ENCODE results near the gene RNF145. TPM values are rescaled to one million over a fixed set of nuclear protein-coding genes. Genes with fewer than 3 reads are reported as not detected.
A peak's percentile ranks its signal among the peaks of the same experiment; 100 is the strongest.
"Not testable (repeated sequence)": the region's sequence is repeated elsewhere in the genome, so short reads cannot be mapped to it uniquely, and the experiment has no call there.

Gene RNF145
- total RNA-seq, 1 experiment from 2014 or later, result 13.7 TPM

DNA sequence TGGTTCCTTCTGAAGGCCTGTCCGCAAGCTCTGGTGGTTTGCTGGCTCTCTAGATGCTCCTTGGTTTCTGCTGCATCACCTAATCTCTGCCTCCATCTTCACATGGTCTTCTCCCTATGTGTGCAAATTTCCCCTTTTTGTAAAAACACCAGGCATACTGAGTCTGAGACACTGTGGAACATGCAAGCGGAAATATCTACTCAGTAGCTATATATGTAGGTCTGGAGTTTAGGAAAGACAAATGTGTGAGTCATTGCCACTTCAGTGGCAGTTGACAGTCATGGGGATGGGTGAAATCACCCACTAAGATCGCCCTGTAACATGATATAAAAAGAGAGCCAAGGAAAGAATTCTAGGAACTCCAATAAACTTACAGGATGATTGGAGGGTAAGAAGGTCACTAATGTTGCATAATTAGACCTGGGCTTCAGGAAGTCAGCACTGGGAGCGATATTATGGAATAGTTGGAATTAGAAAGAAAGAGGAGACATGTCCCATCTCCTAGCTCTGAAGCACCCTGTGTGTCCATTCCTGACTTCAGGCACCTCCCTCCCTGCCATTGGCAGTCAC is 31.0 kb upstream of the RNF145 start:
- no peaks in the 10 kb centered on the region for H3K79me2 ChIP-seq (ENCODE audit: low read length)
- ChIA-PET POLR2A (ENCODE audit: unreplicated experiment) (interaction anchor here (0.7 kb wide), 1 partner anchor 22 kb away, joined by 4 read pairs; no protein-coding TSS in a partner anchor), CTCF (no interaction called here)
- BruUV-seq (replicated peaks), result no TSS peak
- no peaks in the 10 kb centered on the region for H3K9me2 ChIP-seq (replicated peaks; ENCODE audit: low read length)
- no peaks in the 10 kb centered on the region for H3F3A ChIP-seq (ENCODE audit: low read length, unreplicated experiment)
- TF ChIP-seq EZH2phosphoT487 (IDR thresholded peaks at IDR 0.05; ENCODE audit: borderline replicate concordance, low read length), result no peak
- TF ChIP-seq, protein P1, sequence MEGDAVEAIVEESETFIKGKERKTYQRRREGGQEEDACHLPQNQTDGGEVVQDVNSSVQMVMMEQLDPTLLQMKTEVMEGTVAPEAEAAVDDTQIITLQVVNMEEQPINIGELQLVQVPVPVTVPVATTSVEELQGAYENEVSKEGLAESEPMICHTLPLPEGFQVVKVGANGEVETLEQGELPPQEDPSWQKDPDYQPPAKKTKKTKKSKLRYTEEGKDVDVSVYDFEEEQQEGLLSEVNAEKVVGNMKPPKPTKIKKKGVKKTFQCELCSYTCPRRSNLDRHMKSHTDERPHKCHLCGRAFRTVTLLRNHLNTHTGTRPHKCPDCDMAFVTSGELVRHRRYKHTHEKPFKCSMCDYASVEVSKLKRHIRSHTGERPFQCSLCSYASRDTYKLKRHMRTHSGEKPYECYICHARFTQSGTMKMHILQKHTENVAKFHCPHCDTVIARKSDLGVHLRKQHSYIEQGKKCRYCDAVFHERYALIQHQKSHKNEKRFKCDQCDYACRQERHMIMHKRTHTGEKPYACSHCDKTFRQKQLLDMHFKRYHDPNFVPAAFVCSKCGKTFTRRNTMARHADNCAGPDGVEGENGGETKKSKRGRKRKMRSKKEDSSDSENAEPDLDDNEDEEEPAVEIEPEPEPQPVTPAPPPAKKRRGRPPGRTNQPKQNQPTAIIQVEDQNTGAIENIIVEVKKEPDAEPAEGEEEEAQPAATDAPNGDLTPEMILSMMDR (conservative IDR thresholded peaks at IDR 0.05; ENCODE audit: low read depth, low read length), result no peak
- no peaks in the 10 kb centered on the region for H3K36me3 ChIP-seq (ENCODE audit: low read depth, low read length)
- H2AFZ ChIP-seq (ENCODE audit: low read length), result no peak overlapping the region
- intact Hi-C loops (cut with micrococcal nuclease), result loop anchor here (1.0 kb wide), 1 partner anchor 31 kb away; the partner anchor contains the start of gene RNF145
- no peaks in the 10 kb centered on the region for H4K20me1 ChIP-seq (ENCODE audit: low read length)
- ATAC-seq (peak; percentile 99), DNase-seq (peak; percentile 85)
- H3K4me1 ChIP-seq (ENCODE audit: insufficient read depth, low read length), result peaks cover 17% of the 10 kb centered on the region
- H3K9ac ChIP-seq (ENCODE audit: low read length), result no peak overlapping the region
- H3K9me3 ChIP-seq (ENCODE audit: low read length), result no peaks in the 10 kb centered on the region
- no peaks in the 10 kb centered on the region for H3K27me3 ChIP-seq (ENCODE audit: low read length)
- peak overlapping the region; percentile 60 for H3K4me2 ChIP-seq (ENCODE audit: low read length)
- H3K27ac ChIP-seq (ENCODE audit: low read length), result peak overlapping the region; percentile 42
- 0 out of 2 replicates have a peak overlapping the region, but pooled peaks have one; percentile 17 for H3K4me3 ChIP-seq (ENCODE audit: low read length)

DNA sequence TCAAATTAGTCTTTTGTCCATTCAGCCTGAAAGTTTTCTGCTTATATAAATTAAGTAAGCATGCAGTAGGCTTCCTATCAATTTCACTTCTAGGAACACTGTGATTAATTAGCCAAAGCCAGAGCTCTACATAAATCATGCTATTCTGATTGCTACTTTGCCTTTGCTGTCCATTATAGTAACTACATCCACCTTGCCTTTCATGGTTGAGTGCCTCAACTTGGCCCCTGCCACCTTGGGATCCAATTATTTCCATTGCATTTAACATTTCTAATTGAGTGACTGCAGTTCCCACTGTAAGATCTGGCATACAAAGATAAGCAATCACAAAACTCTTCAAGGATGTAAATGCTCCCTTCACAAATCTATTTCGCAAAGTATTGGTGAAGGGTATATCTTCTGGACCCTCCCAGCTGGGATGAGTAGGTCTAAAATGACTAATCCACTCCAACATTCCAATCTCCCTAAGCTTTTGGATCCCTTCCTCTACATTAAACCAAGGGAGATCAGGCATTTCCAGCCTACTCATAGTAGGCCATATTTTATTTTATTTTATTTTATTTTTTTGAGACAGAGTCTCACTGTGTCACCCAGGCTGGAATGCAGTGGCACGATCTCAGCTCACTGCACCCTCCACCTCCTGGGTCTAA is 26.6 kb upstream of the RNF145 start:
- CTCF ChIA-PET; H3K36me3 ChIP-seq (ENCODE audit: low read depth, low read length); H3K27me3 ChIP-seq (ENCODE audit: low read length); H3K9me3 ChIP-seq (ENCODE audit: low read length); POLR2A ChIA-PET (ENCODE audit: unreplicated experiment); DNase-seq; ATAC-seq; H3K4me3 ChIP-seq (ENCODE audit: low read length); H2AFZ ChIP-seq (ENCODE audit: low read length); H3K27ac ChIP-seq (ENCODE audit: low read length); H3K79me2 ChIP-seq (ENCODE audit: low read length); BruUV-seq (replicated peaks); H3F3A ChIP-seq (ENCODE audit: low read length, unreplicated experiment); H3K9me2 ChIP-seq (replicated peaks; ENCODE audit: low read length); H3K9ac ChIP-seq (ENCODE audit: low read length); H4K20me1 ChIP-seq (ENCODE audit: low read length); intact Hi-C loops (cut with micrococcal nuclease); H3K4me2 ChIP-seq (ENCODE audit: low read length): not testable (repeated sequence)
- peaks cover 12% of the 10 kb centered on the region for H3K4me1 ChIP-seq (ENCODE audit: insufficient read depth, low read length)

DNA sequence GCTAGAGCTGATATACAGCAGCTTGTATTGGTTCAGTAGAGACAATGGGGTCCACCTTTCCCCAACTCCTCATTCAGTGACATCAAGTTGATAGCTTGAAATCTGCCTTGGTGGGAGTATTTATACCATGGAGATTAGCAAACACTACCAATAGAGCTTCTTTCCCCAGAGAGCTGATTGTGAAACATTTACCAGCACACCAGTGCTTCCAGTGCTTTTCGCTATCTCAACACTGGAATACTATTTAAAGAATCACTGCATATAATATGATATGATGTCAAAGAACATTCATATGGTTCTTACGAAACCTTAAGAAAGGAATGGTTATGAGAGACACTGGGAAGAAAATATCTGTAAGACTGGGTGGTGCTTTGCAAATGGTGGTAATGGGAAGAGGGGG is 21.8 kb upstream of the RNF145 start:
- ATAC-seq (no peak), DNase-seq (no peak)
- no peaks in the 10 kb centered on the region for H4K20me1 ChIP-seq (ENCODE audit: low read length)
- H3K79me2 ChIP-seq (ENCODE audit: low read length), result no peaks in the 10 kb centered on the region
- no peak overlapping the region for H2AFZ ChIP-seq (ENCODE audit: low read length)
- H3K9ac ChIP-seq (ENCODE audit: low read length), result no peak overlapping the region
- no peaks in the 10 kb centered on the region for H3K9me2 ChIP-seq (replicated peaks; ENCODE audit: low read length)
- TF ChIP-seq, protein P1 (conservative IDR thresholded peaks at IDR 0.05; ENCODE audit: low read depth, low read length), result no peak
- TF ChIP-seq EZH2 (IDR thresholded peaks at IDR 0.05; ENCODE audit: low read length, unreplicated experiment) (no peak), EZH2phosphoT487 (IDR thresholded peaks at IDR 0.05; ENCODE audit: borderline replicate concordance, low read length) (no peak)
- H3K27ac ChIP-seq (ENCODE audit: low read length), result no peak overlapping the region
- no peaks in the 10 kb centered on the region for H3K36me3 ChIP-seq (ENCODE audit: low read depth, low read length)
- POLR2A ChIA-PET (ENCODE audit: unreplicated experiment), result no interaction called here
- H3K4me3 ChIP-seq (ENCODE audit: low read length), result no peak overlapping the region
- H3K9me3 ChIP-seq (ENCODE audit: low read length), result no peaks in the 10 kb centered on the region
- no TSS peak for BruUV-seq (replicated peaks)
- intact Hi-C loops (cut with micrococcal nuclease), result no loop called here
- CTCF ChIA-PET, result no interaction called here
- no peaks in the 10 kb centered on the region for H3F3A ChIP-seq (ENCODE audit: low read length, unreplicated experiment)
- H3K4me2 ChIP-seq (ENCODE audit: low read length), result no peak overlapping the region
- H3K27me3 ChIP-seq (ENCODE audit: low read length), result no peaks in the 10 kb centered on the region
- H3K4me1 ChIP-seq (ENCODE audit: insufficient read depth, low read length), result peaks cover 6% of the 10 kb centered on the region

Data from PC-3 (cell line).